Urinary bladder (tissue), 4 donors: ENCODE data around the gene TMEM92. TPM values are rescaled to one million over a fixed set of nuclear protein-coding genes. Genes with fewer than 3 reads are reported as not detected.
"Not testable (repeated sequence)": the region's sequence is repeated elsewhere in the genome, so short reads cannot be mapped to it uniquely, and the experiment has no call there.

Experiments
- DNase-seq: peaks from one replicate; pipeline ENCODE4 v3.0.0-alpha.2; 2015; ENCODE audit errors: extremely low spot score
- H3K27ac ChIP-seq: one replicate; pipeline ENCODE4 v1.5.1; 2013; ENCODE audit warnings: low read depth, mild to moderate bottlenecking, moderate library complexity
- H3K36me3 ChIP-seq: one replicate; pipeline ENCODE4 v1.6.1; 2013; ENCODE audit warnings: mild to moderate bottlenecking, moderate library complexity; ENCODE audit not compliant: insufficient read depth
- H3K4me1 ChIP-seq: one replicate; pipeline ENCODE4 v1.6.1; 2013; ENCODE audit warnings: mild to moderate bottlenecking, moderate library complexity; ENCODE audit not compliant: insufficient read depth
- H3K4me3 ChIP-seq: one replicate; pipeline ENCODE4 v1.5.1; 2013; ENCODE audit warnings: low read depth, low read length
- WGBS: extraction: QIAGEN DNeasy Blood & Tissue Kit; methylation state at CpG from one replicate; pipeline ENCODE4 v1.1.7; 2013; 5-methylcytosine and 5-hydroxymethylcytosine counted together
- polyA plus RNA-seq: library from polyadenylated mRNA; stranded (reverse); fragments of 200-250 nt; gene quantifications from one replicate; pipeline ENCODE4 v1.2.3, GENCODE V29; 2013
- total RNA-seq: library from RNA; depleted of rRNA; stranded (reverse); fragments of >200 nt; gene quantifications from one replicate; pipeline ENCODE4 v1.2.3, GENCODE V29; 2014
- donor health status: healthy with polysubstance abuse.
- donor health status: healthy.

The TMEM92 gene
- total and polyA plus RNA-seq, 2 donors, result 1.0 to 2.5 TPM

GRCh38 chr17:50310455-50311111 is 36.3 kb downstream of the TMEM92 start:
- 45% methylated on average over 3 of the region's 3 CpGs for WGBS

GRCh38 chr17:50311112-50311460 is 36.8 kb downstream of the TMEM92 start:
- Histone ChIP-seq H3K27ac (no peak overlapping the region), H3K36me3 (no peaks in the 10 kb centered on the region), H3K4me3 (no peak overlapping the region), H3K4me1 (no peaks in the 10 kb centered on the region)
- no peak for DNase-seq
- 67% methylated on average over 1 of the region's 1 CpG for WGBS

More at GRCh38 chr17:50310455-50311111, 36.3 kb downstream of the TMEM92 start:
- H3K4me1 ChIP-seq, result no peaks in the 10 kb centered on the region
- no peak overlapping the region for H3K27ac ChIP-seq
- no peak overlapping the region for H3K4me3 ChIP-seq
- no peak for DNase-seq
- H3K36me3 ChIP-seq, result no peaks in the 10 kb centered on the region

- Histone ChIP-seq H3K27ac (no peak overlapping the region), H3K36me3 (no peaks in the 10 kb centered on the region), H3K4me1 (no peaks in the 10 kb centered on the region), H3K4me3 (no peak overlapping the region)
- DNase-seq, result no peak
- WGBS, result 79% methylated on average over 4 of the region's 4 CpGs
Measured at GRCh38 chr17:50311483-50311882, 37.2 kb downstream of the TMEM92 start.

- no peak for DNase-seq
- Histone ChIP-seq H3K36me3 (no peaks in the 10 kb centered on the region), H3K4me3 (no peak overlapping the region), H3K27ac (no peak overlapping the region), H3K4me1 (no peaks in the 10 kb centered on the region)
- 65% methylated on average over 5 of the region's 5 CpGs for WGBS
Measured at GRCh38 chr17:50312308-50312707, 38.0 kb downstream of the TMEM92 start.

- WGBS, result 89% methylated on average over 6 of the region's 6 CpGs
- DNase-seq, result no peak
- no peak overlapping the region for H3K4me3 ChIP-seq
Measured at GRCh38 chr17:50314456-50315011, 40.3 kb downstream of the TMEM92 start.

GRCh38 chr17:50316016-50316587 is 41.8 kb downstream of the TMEM92 start:
- WGBS, result 60% methylated on average over 3 of the region's 3 CpGs
- H3K27ac ChIP-seq, result no peak overlapping the region
- no peaks in the 10 kb centered on the region for H3K4me1 ChIP-seq
- no peak overlapping the region for H3K4me3 ChIP-seq
- no peak for DNase-seq
- H3K36me3 ChIP-seq, result no peaks in the 10 kb centered on the region

More at GRCh38 chr17:50314456-50315011, 40.3 kb downstream of the TMEM92 start:
- no peak overlapping the region for H3K27ac ChIP-seq
- no peaks in the 10 kb centered on the region for H3K36me3 ChIP-seq
- H3K4me1 ChIP-seq, result no peaks in the 10 kb centered on the region

GRCh38 chr17:50316660-50317059 is 42.4 kb downstream of the TMEM92 start:
- H3K27ac ChIP-seq, H3K4me1 ChIP-seq, H3K36me3 ChIP-seq, DNase-seq, H3K4me3 ChIP-seq: not testable (repeated sequence)
- WGBS, result 90% methylated on average over 2 of the region's 2 CpGs

- no peak for DNase-seq
- Histone ChIP-seq H3K36me3 (no peaks in the 10 kb centered on the region), H3K4me1 (no peaks in the 10 kb centered on the region), H3K4me3 (no peak overlapping the region), H3K27ac (no peak overlapping the region)
- WGBS, result 94% methylated on average over 2 of the region's 2 CpGs
Measured at GRCh38 chr17:50317121-50317520, 42.9 kb downstream of the TMEM92 start.

GRCh38 chr17:50318501-50319285 is 44.4 kb downstream of the TMEM92 start:
- Histone ChIP-seq H3K4me1 (no peaks in the 10 kb centered on the region), H3K27ac (no peak overlapping the region), H3K4me3 (no peak overlapping the region), H3K36me3 (no peaks in the 10 kb centered on the region)
- DNase-seq, result peak; percentile 14
- 33% methylated on average over 10 of the region's 10 CpGs for WGBS

GRCh38 chr17:50319306-50320004 is 45.2 kb downstream of the TMEM92 start:
- Histone ChIP-seq H3K27ac (no peak overlapping the region), H3K4me1 (no peaks in the 10 kb centered on the region), H3K4me3 (no peak overlapping the region), H3K36me3 (no peaks in the 10 kb centered on the region)
- no peak for DNase-seq
- 50% methylated on average over 12 of the region's 12 CpGs for WGBS

- Histone ChIP-seq H3K36me3 (no peaks in the 10 kb centered on the region), H3K4me1 (no peaks in the 10 kb centered on the region), H3K4me3 (no peak overlapping the region), H3K27ac (no peak overlapping the region)
- no peak for DNase-seq
- WGBS, result 44% methylated on average over 7 of the region's 7 CpGs
Measured at GRCh38 chr17:50322271-50322670, 48.0 kb downstream of the TMEM92 start.

GRCh38 chr17:50323060-50323459 is 48.8 kb downstream of the TMEM92 start:
- H3K4me1 ChIP-seq, result no peaks in the 10 kb centered on the region
- no peak overlapping the region for H3K27ac ChIP-seq
- WGBS, result 56% methylated on average over 5 of the region's 5 CpGs
- H3K4me3 ChIP-seq, result no peak overlapping the region
- no peak for DNase-seq
- H3K36me3 ChIP-seq, result no peaks in the 10 kb centered on the region

- no peaks in the 10 kb centered on the region for H3K4me1 ChIP-seq
- H3K27ac ChIP-seq, result no peak overlapping the region
- H3K4me3 ChIP-seq, result no peak overlapping the region
- no peaks in the 10 kb centered on the region for H3K36me3 ChIP-seq
- no peak for DNase-seq
- WGBS, result 54% methylated on average over 4 of the region's 4 CpGs
Measured at GRCh38 chr17:50325906-50326305, 51.6 kb downstream of the TMEM92 start.
